HG03460 (cell line): ENCODE measurements around the gene ARHGAP25.
"Not testable (repeated sequence)": the region's sequence is repeated elsewhere in the genome, so short reads cannot be mapped to it uniquely, and the experiment has no call there.

Experiments
- ATAC-seq: cut with Tn5 transposase; IDR thresholded peaks from one replicate; pipeline ENCODE4 v1.9.1; 2021; ENCODE audit not compliant: unreplicated experiment

The ARHGAP25 gene

GRCh38 chr2:68791914-68792313 lies 57.3 kb downstream of the ARHGAP25 start:
- ATAC-seq, result no peak

- no peak for ATAC-seq
These were observed 58.1 kb downstream of the ARHGAP25 start for GRCh38 chr2:68792751-68793150.

- ATAC-seq, result no peak
These were observed 61.8 kb downstream of the ARHGAP25 start for GRCh38 chr2:68796295-68796905.

DNA sequence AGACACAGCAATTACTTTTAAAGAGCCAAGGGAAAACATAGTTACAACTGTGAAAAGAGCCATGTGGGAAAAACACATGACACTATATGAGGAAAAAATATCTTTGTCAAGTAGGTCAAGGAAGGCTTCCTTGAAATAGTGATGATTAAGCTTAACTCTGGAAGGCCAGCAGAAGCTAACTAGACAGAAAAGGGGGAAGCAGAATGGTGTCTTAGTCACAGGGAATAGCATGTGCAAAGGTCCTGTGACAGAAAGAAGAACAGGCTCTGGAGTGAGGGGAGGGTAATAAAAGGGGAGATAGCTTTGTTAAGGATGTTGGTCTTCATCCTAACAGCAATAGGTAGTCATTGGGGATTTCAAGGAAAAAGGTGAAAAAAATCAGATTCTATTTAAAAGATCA lies 64.0 kb downstream of the ARHGAP25 start:
- ATAC-seq, result no peak

DNA sequence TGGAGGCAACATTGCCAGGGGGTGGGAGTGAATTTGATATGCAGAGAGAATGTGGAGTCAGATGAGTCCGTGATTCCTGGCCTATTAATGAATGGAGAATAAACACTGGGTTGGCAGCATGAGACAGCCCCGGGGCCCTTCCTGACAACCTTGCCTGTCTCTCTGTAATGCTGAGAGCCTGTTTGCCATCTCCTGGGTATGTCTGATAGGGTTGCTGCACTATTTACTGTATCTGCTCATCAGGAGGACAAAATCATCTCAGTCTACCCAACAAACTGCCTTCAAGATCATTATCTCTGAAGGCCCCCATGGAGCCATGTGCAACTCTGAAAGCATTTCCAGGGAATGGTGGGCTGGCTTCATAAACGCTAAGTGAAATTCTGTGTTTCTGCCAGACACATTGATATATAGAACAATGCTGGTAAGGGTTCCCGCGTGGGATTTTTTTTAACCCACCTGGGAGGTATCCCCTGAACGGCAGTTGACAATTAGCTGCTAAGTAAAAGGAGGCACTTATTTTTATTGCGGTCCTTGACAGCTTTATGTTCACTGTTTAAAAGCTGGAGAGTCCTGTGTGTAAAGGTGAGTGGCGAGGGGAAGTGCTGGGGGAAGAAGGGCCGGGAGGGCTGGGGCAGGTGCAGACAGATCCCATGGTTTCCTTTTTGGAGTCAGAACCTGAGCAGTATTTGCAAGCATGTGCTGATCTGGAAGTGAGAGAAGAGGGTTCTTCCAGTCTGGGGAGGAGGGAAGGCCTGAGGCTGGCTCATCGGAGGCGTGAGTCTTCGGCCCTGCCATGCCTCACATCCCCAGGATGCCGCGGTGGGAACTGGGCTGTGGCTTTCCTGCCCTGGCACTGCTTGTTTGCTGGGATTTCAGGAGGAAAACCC lies 64.8 kb downstream of the ARHGAP25 start:
- ATAC-seq, result no peak

- ATAC-seq, result no peak
These were observed 65.4 kb downstream of the ARHGAP25 start for GRCh38 chr2:68800027-68800401.

DNA sequence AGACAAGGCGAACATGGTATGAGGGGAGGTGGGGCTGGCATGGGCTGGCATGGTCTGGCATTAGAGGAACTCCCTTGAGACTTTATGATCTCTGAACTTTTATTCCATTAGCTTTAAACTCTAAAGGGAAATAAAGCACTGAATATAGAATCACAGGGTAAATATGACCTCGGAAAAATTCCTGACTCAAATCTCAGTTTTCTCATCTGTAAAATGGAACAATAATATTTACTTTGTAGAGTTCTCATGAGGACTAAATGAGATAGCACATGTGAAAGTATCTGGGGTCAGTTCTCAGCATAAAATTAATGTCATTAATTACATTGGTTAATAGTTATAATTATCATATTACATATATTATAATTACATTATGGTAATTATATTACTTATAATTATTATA lies 65.9 kb downstream of the ARHGAP25 start:
- ATAC-seq, result no peak

DNA sequence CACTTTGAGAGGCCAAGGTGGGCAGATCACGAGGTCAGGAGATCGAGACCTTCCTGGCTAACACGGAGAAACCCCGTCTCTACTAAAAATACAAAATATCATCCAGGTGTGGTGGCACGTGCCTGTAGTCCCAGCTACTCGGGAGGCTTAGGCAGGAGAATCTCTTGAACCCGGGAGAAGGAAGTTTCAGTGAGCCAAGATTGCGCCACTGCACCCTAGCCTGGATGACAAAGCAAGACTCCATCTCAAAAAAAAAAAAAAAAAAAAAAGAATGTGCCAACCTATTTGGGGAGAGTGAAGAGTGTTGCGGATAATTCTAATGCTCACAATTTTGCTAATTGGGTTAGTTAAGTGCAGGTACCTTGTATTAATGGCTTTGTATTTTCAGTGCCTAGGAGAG lies 67.5 kb downstream of the ARHGAP25 start:
- not testable (repeated sequence) for ATAC-seq

GRCh38 chr2:68805025-68805424 lies 70.4 kb downstream of the ARHGAP25 start:
- ATAC-seq, result no peak

GRCh38 chr2:68806511-68807109 lies 72.0 kb downstream of the ARHGAP25 start:
- ATAC-seq, result no peak

DNA sequence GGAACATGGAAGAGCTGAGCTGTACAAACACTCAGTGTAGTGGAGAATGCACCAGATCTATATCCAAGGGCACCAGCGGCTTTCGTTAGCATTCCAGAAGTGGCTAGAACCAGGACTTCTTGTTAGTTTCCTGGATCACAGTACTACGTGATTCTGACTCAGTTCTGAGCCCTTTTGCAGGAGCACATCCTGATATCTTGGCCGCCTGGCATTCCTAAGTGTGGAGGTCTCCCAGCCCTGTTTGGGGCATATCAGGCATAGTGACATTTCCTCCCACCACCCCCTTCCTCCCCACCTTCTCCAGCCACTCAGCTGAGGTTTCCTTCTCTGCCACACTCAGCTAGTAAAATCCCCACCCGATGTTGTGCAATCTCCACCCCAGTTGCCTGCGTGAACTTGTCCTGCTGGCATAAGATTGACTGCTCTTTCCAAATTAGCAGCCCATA lies 73.2 kb downstream of the ARHGAP25 start:
- no peak for ATAC-seq

DNA sequence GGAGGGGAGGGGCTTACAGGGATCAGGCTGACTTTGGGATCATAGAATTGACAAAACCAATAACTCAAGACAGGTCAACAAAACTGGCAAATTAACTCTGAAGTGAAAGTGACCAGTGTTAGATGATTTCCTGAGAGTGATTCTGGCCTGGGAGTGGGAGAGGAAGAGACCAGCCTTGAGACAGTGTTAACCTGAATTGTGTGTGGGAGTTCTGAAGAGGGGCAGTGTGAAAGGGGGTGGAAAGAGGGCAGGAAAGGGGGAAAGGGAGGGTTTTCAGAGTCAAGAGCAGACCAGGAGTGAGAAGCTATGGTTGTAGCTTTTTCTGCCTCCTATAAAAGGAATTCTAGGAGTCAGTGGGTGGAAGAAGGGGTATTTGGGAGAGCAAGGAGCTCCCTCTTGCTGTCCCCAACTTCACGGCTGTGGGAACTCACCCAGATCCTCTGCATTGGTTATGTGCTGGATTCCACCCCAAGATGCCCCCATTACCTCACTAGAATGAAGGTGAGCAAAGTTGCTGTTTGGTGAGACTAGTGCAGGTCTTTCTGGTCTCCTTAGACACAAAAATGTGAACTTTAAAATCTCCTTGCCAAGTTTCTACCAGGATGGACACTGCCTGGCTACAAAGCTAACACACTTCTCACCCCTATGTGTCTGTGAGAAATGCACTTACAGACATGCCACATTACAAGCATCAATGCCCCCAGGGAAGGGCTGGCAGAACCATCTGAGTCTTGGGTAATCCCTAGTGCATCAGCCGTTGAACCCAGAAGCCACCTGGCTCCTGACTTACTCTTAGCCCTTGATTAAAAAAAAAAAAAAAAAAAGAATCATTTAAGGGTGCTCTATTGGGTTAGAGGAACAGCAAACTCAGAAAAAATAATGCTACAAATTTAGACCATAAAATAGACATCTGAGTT lies 75.0 kb downstream of the ARHGAP25 start:
- ATAC-seq, result no peak

DNA sequence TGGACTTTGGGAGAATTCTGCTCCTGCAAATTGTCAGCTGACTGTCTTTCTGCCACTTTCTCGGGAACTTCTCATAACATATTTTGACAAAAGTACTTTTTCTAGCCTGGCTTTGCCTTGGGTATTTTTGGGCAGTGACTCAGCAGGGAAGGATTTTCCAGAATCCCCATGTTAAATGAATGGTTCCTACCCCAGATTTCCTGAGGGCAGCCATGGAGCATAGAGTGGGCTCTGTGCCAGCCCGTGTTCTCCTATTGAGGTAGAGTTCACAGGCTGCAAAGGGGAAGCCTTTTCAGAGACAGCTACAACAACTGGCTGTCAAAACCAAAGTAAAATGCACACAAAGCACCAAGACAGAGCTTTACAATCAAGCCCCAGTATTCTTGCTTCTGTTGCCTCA lies 76.8 kb downstream of the ARHGAP25 start:
- ATAC-seq, result no peak

- ATAC-seq, result no peak
These were observed 77.6 kb downstream of the ARHGAP25 start for GRCh38 chr2:68812251-68812650.

DNA sequence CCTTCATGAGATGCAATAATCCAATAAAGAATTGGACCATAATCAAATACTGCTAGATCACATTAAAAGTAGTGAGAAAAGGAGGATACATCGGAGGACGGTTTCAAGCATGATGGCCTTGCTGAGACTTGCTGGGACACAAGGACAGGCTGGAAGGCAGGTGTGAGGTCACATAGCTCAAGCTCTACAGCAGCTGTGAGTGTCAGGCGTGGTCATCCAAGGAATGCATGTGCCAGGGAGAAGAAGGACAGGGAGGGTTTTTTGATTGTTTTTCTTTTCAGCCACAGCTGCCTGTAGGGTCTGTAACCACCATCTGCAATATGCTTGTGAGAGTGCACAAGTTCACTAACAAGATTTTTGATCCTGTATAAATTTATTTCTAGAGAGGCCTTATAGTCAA lies 79.0 kb downstream of the ARHGAP25 start:
- ATAC-seq, result no peak

- no peak for ATAC-seq
These were observed 82.7 kb downstream of the ARHGAP25 start for GRCh38 chr2:68817306-68817705.

DNA sequence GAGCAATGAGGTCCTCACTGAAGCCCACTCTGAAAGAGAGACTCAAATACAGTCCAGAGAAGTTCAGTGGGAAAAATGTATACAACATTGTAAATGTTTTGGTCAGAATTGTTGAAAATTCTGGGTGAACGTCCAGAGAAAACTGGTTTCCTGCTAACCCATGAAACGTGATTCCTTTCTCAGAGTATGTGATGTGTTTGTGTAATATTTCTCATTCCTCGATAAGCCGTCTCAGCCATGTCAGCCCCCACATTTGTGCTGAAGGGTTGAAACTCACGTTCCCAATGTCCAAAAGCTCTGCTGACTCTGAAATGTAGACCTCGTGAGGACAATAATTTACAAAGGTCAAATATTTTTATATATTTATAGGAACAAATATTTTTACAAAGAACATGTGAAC lies 84.9 kb downstream of the ARHGAP25 start:
- ATAC-seq, result no peak

- no peak for ATAC-seq
These were observed 87.7 kb downstream of the ARHGAP25 start for GRCh38 chr2:68822207-68822872.

DNA sequence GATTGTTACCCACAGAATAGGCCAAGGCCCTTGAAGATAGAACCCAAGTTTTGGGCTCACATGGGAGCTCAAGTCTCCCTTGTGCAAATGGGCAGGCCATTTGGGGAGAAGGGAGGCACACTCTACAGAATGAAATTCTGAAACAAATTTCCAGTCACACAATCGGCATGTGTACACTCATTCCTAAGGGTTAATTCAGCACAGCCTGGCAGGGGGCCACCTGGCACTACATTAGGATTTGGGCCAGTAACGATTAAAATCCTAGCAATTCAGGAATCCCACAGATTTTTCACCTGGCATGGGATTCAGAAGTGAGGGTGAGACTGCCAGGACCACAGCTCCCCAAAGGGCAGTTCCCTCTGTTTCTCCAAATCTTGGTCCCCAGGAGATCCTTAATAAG lies 90.2 kb downstream of the ARHGAP25 start:
- ATAC-seq, result no peak

DNA sequence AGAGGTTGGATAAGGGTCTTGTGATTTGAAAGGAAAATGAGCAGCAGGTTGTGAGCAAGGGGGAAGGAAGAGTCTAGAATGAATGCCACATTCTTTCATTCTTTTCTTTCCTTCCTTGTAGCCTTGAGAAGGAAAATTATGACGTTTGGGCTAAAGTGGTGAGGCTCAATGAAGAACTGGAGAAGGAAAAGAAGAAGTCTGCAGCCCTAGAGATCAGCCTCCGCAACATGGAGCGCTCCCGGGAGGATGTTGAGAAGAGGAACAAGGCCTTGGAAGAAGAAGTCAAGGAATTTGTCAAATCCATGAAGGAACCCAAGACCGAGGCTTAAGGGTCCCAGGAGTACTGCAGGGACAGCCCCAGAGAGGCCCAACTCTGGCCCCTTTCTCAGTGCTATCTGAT lies 91.3 kb downstream of the ARHGAP25 start:
- ATAC-seq, result no peak

- no peak for ATAC-seq
These were observed 93.1 kb downstream of the ARHGAP25 start for GRCh38 chr2:68827666-68828065.
